ENCODE measurements around the gene CDRT15L2. TPM values are rescaled to one million over a fixed set of nuclear protein-coding genes. Genes with fewer than 3 reads are reported as not detected.
"Not testable (repeated sequence)": the region's sequence is repeated elsewhere in the genome, so short reads cannot be mapped to it uniquely, and the experiment has no call there.

The CDRT15L2 gene
- total and polyA plus RNA-seq, 3 donors from 2014 or later, result 6.7 to 17.9 (median 15.1) TPM

- H3K36me3 ChIP-seq (ENCODE audit: low read depth, missing control alignments); H3K27me3 ChIP-seq; DNase-seq; H3K4me1 ChIP-seq; H3K9me3 ChIP-seq; H3K4me3 ChIP-seq; H3K27ac ChIP-seq; intact Hi-C loops (cut with DNase I; ENCODE audit: low total_unique reads): not testable (repeated sequence)
- WGBS, 2 donors, result 91 to 94% methylated on average over 5 to 7 of the region's 20 CpGs
Measured at GRCh38 chr17:20555135-20556010, 24.2 kb upstream of the CDRT15L2 start.

DNA sequence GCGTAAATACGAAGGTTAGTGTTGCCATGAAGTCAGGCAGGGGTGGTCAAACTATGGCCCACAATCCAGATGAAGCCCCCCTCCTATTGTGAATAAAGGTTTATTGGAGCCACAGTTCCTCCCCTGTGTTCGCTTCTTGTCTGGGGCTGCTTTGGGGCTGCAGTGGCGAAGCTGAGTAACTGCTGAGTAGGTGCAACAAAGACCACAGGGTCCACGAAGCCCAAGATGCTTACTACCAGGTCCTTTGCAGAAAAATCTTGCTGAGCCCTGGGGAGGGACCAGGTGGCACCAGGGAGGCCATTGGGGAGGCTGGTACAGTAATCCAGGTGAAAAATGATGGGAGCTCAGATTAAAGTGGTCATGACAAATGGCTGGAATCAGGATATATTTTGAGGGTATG is 21.4 kb upstream of the CDRT15L2 start:
- DNase-seq; H3K27me3 ChIP-seq; H3K36me3 ChIP-seq (ENCODE audit: low read depth, missing control alignments); H3K9me3 ChIP-seq; intact Hi-C loops (cut with DNase I; ENCODE audit: low total_unique reads); H3K4me1 ChIP-seq; H3K4me3 ChIP-seq; H3K27ac ChIP-seq: not testable (repeated sequence)
- WGBS, 2 donors, result 84 to 87% methylated on average over 5 of the region's 5 CpGs

GRCh38 chr17:20559018-20559417 is 20.5 kb upstream of the CDRT15L2 start:
- H3K4me1 ChIP-seq; H3K27me3 ChIP-seq; DNase-seq; H3K27ac ChIP-seq; intact Hi-C loops (cut with DNase I; ENCODE audit: low total_unique reads); H3K36me3 ChIP-seq (ENCODE audit: low read depth, missing control alignments); H3K9me3 ChIP-seq; H3K4me3 ChIP-seq: not testable (repeated sequence)
- WGBS, 2 donors, result 92 to 94% methylated on average over 9 of the region's 9 CpGs

DNA sequence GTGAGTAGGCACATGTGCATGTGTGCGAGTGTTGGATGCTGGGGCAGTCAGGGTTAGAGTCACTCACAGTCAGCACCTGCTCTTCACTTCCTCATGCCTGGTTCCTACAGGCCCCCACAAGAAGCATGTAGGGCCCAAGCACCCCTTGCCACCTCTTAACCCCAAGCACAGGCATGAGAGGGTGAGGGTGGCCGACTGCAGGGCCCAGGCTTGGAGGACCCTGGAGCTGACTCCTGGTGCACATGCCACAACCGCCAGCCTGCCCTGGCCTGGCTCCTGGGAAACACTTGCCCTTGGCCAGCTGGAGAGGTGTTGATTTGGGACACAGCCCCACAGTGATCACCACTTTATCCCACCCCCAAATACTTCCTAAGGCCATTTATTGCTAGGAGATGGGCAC is 16.9 kb upstream of the CDRT15L2 start:
- Histone ChIP-seq H3K4me1 (no peaks in the 10 kb centered on the region), H3K27ac (no peak overlapping the region), H3K36me3 (ENCODE audit: low read depth, missing control alignments) (no peaks in the 10 kb centered on the region), H3K9me3 (no peaks in the 10 kb centered on the region), H3K27me3 (no peaks in the 10 kb centered on the region), H3K4me3 (no peak overlapping the region)
- intact Hi-C loops (cut with DNase I; ENCODE audit: low total_unique reads), result no loop called here
- no peak for TF ChIP-seq CTCF (IDR thresholded peaks at IDR 0.05)
- TF ChIP-seq POLR2A (IDR thresholded peaks at IDR 0.05), result no peak
- DNase-seq, result no peak
- 93 to 100% methylated on average over 3 of the region's 3 CpGs for WGBS, 2 donors

GRCh38 chr17:20565245-20565644 is 14.3 kb upstream of the CDRT15L2 start:
- H3K4me3 ChIP-seq; H3K27me3 ChIP-seq; H3K36me3 ChIP-seq (ENCODE audit: low read depth, missing control alignments); H3K27ac ChIP-seq; intact Hi-C loops (cut with DNase I; ENCODE audit: low total_unique reads); H3K4me1 ChIP-seq; H3K9me3 ChIP-seq; DNase-seq: not testable (repeated sequence)
- WGBS, 2 donors, result 90 to 93% methylated on average over 5 of the region's 5 CpGs

DNA sequence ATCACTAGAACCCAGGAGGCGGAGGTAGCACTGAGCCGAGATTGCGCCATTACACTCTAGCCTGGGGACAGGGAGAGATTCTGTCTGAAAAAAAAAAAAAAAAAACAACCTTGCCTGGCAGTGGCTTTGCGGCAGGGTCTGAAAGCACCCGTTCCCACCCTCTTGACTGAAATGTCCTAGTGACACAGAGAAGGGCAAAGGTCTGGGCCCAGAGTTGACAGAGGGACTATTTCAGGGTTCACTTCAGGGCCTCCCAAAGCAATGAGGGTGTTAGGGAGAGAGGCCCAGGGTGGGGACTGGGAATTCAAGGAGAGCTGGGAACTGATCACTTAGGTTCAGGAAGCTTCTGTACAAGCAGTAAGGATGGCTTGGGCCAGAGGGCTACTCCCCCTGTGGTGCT is 13.8 kb upstream of the CDRT15L2 start:
- TF ChIP-seq CTCF (IDR thresholded peaks at IDR 0.05) (no peak), POLR2A (IDR thresholded peaks at IDR 0.05) (no peak)
- 91 to 96% methylated on average over 5 of the region's 5 CpGs for WGBS, 2 donors
- DNase-seq, result no peak
- no peaks in the 10 kb centered on the region for H3K4me1 ChIP-seq
- H3K27me3 ChIP-seq, result no peaks in the 10 kb centered on the region
- H3K9me3 ChIP-seq, result no peaks in the 10 kb centered on the region
- no peak overlapping the region for H3K4me3 ChIP-seq
- no peaks in the 10 kb centered on the region for H3K36me3 ChIP-seq (ENCODE audit: low read depth, missing control alignments)
- H3K27ac ChIP-seq, result no peak overlapping the region
- intact Hi-C loops (cut with DNase I; ENCODE audit: low total_unique reads), result no loop called here

GRCh38 chr17:20566736-20567135 is 12.8 kb upstream of the CDRT15L2 start:
- intact Hi-C loops (cut with DNase I; ENCODE audit: low total_unique reads); H3K4me3 ChIP-seq: not testable (repeated sequence)

GRCh38 chr17:20567421-20567820 is 12.1 kb upstream of the CDRT15L2 start:
- intact Hi-C loops (cut with DNase I; ENCODE audit: low total_unique reads); H3K27me3 ChIP-seq; H3K27ac ChIP-seq; H3K9me3 ChIP-seq; H3K4me3 ChIP-seq; H3K36me3 ChIP-seq (ENCODE audit: low read depth, missing control alignments); DNase-seq; H3K4me1 ChIP-seq: not testable (repeated sequence)
- 52 to 83% methylated on average over 3 to 6 of the region's 6 CpGs for WGBS, 2 donors

More at GRCh38 chr17:20566736-20567135, 12.8 kb upstream of the CDRT15L2 start:
- H3K9me3 ChIP-seq; H3K27me3 ChIP-seq; DNase-seq; H3K4me1 ChIP-seq; H3K27ac ChIP-seq; H3K36me3 ChIP-seq (ENCODE audit: low read depth, missing control alignments): not testable (repeated sequence)
- WGBS, 2 donors, result 68 to 71% methylated on average over 12 of the region's 12 CpGs

DNA sequence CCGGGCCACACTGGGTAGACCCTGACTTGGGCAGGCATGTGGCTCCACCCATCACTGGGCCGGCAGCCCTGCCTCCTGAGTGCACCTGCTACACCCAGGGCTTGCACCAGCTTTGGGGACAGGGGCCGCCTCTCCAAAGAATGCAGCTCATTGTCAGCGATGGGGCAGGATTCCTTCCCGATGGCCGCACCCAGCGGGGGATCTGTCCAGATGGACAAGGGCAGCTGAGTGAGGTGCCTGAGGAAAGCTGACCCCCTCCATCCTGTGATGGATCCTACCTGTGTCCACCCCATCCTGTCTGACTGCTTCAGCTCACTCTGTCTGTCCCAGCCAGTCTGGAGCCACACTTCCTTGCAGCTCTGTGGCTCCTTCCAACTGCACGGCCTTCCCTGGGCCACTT is 10.9 kb upstream of the CDRT15L2 start:
- H3K27ac ChIP-seq; intact Hi-C loops (cut with DNase I; ENCODE audit: low total_unique reads); DNase-seq; H3K36me3 ChIP-seq (ENCODE audit: low read depth, missing control alignments); H3K27me3 ChIP-seq; H3K4me3 ChIP-seq; H3K4me1 ChIP-seq; H3K9me3 ChIP-seq: not testable (repeated sequence)
- WGBS, 2 donors, result 80 to 93% methylated on average over 4 to 8 of the region's 8 CpGs

DNA sequence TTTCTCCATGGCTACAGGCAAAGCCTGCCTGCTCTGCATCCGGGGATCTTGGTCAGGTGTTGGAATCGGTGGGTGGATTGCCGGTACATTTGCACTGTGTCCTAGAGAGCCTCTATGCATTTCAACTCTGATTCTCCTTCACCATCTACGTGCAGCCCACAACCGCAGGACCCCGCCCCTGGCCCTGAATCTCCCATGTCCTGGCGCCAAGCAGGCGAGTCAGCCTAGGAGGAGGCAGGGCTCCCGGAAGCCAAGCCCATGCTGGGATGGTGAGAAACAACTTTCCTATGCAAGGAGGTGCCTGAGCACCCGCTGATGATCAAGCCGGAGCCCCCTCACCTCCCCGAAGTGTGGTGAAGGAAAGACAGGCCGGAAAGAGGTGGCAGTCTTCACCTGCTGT is 7.9 kb upstream of the CDRT15L2 start:
- H3K4me3 ChIP-seq; H3K36me3 ChIP-seq (ENCODE audit: low read depth, missing control alignments); H3K4me1 ChIP-seq; intact Hi-C loops (cut with DNase I; ENCODE audit: low total_unique reads); H3K27ac ChIP-seq; H3K27me3 ChIP-seq; H3K9me3 ChIP-seq; DNase-seq: not testable (repeated sequence)
- WGBS, 2 donors, result 94 to 95% methylated on average over 7 to 12 of the region's 13 CpGs

Data from testis (tissue), 3 donors.